KMS-11 (cell line): ENCODE measurements around the gene UGT1A9.

Experiments used
- H2AFZ ChIP-seq: fragments of 200-600 bp; sonication (generic); 2 replicates; pipeline ENCODE4 v1.6.1; 2016; ENCODE audit warnings: antibody characterized with exemption, mixed run types, low read depth
- H3K27ac ChIP-seq: fragments of 200-600 bp; sonication (generic); 2 replicates; pipeline ENCODE4 v1.6.1; 2016; ENCODE audit warnings: mild to moderate bottlenecking, mixed run types
- H3K27me3 ChIP-seq: fragments of 200-600 bp; sonication (generic); 2 replicates; pipeline ENCODE4 v1.6.1; 2017; ENCODE audit warnings: mild to moderate bottlenecking, low read depth, mixed run types, moderate library complexity; ENCODE audit not compliant: insufficient read depth
- H3K36me3 ChIP-seq: fragments of 200-600 bp; sonication (generic); 2 replicates; pipeline ENCODE4 v1.6.1; 2017; ENCODE audit warnings: mild to moderate bottlenecking, mixed run types; ENCODE audit not compliant: insufficient read depth
- H3K4me1 ChIP-seq: fragments of 200-600 bp; sonication (generic); 2 replicates; pipeline ENCODE4 v1.6.1; 2016; ENCODE audit warnings: mild to moderate bottlenecking, low read depth, mixed run types; ENCODE audit not compliant: poor library complexity, severe bottlenecking
- H3K4me2 ChIP-seq: fragments of 200-600 bp; sonication (generic); 2 replicates; pipeline ENCODE4 v1.7.0; 2016; ENCODE audit warnings: mild to moderate bottlenecking, mixed run types
- H3K4me3 ChIP-seq: fragments of 200-600 bp; sonication (generic); IDR thresholded peaks from 2 replicates; pipeline ENCODE4 v1.6.1; 2017; ENCODE audit warnings: low read depth, low read length, mixed read lengths; ENCODE audit not compliant: insufficient read depth
- H3K79me2 ChIP-seq: fragments of 200-600 bp; sonication (generic); 2 replicates; pipeline ENCODE4 v1.6.1; 2016; ENCODE audit warnings: low read depth, mixed run types; ENCODE audit not compliant: insufficient read depth
- H3K9ac ChIP-seq: fragments of 200-600 bp; sonication (generic); 2 replicates; pipeline ENCODE4 v1.6.1; 2016; ENCODE audit warnings: mild to moderate bottlenecking, mixed run types
- H4K20me1 ChIP-seq: fragments of 200-600 bp; sonication (generic); 2 replicates; pipeline ENCODE4 v1.6.1; 2016; ENCODE audit warnings: mild to moderate bottlenecking, mixed run types; ENCODE audit not compliant: insufficient read depth
- CTCF ChIP-seq: fragments of 200-600 bp; sonication (generic); conservative IDR thresholded peaks from 2 replicates; pipeline ENCODE4 v1.6.1; 2017; ENCODE audit warnings: low read depth, mild to moderate bottlenecking, antibody characterized with exemption, low read length, moderate library complexity, mixed read lengths

UGT1A9 gene

GRCh38 chr2:233766416-233766815 is 94.7 kb downstream of the UGT1A9 start:
- no peak for TF ChIP-seq CTCF
- Histone ChIP-seq H3K4me1 (no peaks in the 10 kb centered on the region), H3K36me3 (no peaks in the 10 kb centered on the region), H3K4me2 (no peak overlapping the region), H3K79me2 (no peaks in the 10 kb centered on the region), H3K9ac (no peak overlapping the region), H3K27me3 (no peaks in the 10 kb centered on the region), H3K4me3 (no peak overlapping the region), H3K27ac (no peak overlapping the region), H4K20me1 (no peaks in the 10 kb centered on the region), H2AFZ (no peak overlapping the region)

- Histone ChIP-seq H3K79me2 (no peaks in the 10 kb centered on the region), H3K27ac (no peak overlapping the region), H3K36me3 (no peaks in the 10 kb centered on the region), H3K27me3 (no peaks in the 10 kb centered on the region), H3K4me3 (no peak overlapping the region), H3K4me1 (no peaks in the 10 kb centered on the region), H3K4me2 (no peak overlapping the region), H4K20me1 (no peaks in the 10 kb centered on the region), H2AFZ (no peak overlapping the region), H3K9ac (no peak overlapping the region)
- no peak for TF ChIP-seq CTCF
These were observed 96.4 kb downstream of the UGT1A9 start for GRCh38 chr2:233768076-233768475.

- no peak overlapping the region for H3K4me2 ChIP-seq
- no peak overlapping the region for H3K9ac ChIP-seq
- H3K27ac ChIP-seq, result no peak overlapping the region
- H3K27me3 ChIP-seq, result no peaks in the 10 kb centered on the region
- H3K4me3 ChIP-seq, result no peak overlapping the region
- H3K4me1 ChIP-seq, result no peaks in the 10 kb centered on the region
- no peaks in the 10 kb centered on the region for H3K79me2 ChIP-seq
- no peak overlapping the region for H2AFZ ChIP-seq
- no peak for TF ChIP-seq CTCF
- no peaks in the 10 kb centered on the region for H3K36me3 ChIP-seq
- no peaks in the 10 kb centered on the region for H4K20me1 ChIP-seq
These were observed 97.6 kb downstream of the UGT1A9 start for GRCh38 chr2:233769260-233769659.

- TF ChIP-seq CTCF, result no peak
- Histone ChIP-seq H3K9ac (no peak overlapping the region), H2AFZ (no peak overlapping the region), H3K79me2 (no peaks in the 10 kb centered on the region), H3K36me3 (no peaks in the 10 kb centered on the region), H3K4me1 (no peaks in the 10 kb centered on the region), H3K27me3 (no peaks in the 10 kb centered on the region), H3K27ac (no peak overlapping the region), H3K4me3 (no peak overlapping the region), H4K20me1 (no peaks in the 10 kb centered on the region), H3K4me2 (no peak overlapping the region)
These were observed 100.5 kb downstream of the UGT1A9 start for GRCh38 chr2:233772153-233772552.

GRCh38 chr2:233772583-233772982 is 100.9 kb downstream of the UGT1A9 start:
- Histone ChIP-seq H4K20me1 (no peaks in the 10 kb centered on the region), H3K4me1 (no peaks in the 10 kb centered on the region), H3K27ac (no peak overlapping the region), H3K9ac (no peak overlapping the region), H3K79me2 (no peaks in the 10 kb centered on the region), H2AFZ (no peak overlapping the region), H3K4me3 (no peak overlapping the region), H3K36me3 (no peaks in the 10 kb centered on the region), H3K27me3 (no peaks in the 10 kb centered on the region), H3K4me2 (no peak overlapping the region)
- TF ChIP-seq CTCF, result no peak
